Right forelimb (tissue), 1 donor: Measurements from ENCODE around the gene DICER1.
"Not testable (repeated sequence)": the region's sequence is repeated elsewhere in the genome, so short reads cannot be mapped to it uniquely, and the experiment has no call there.

Source experiments
- DNase-seq: peaks from one replicate; pipeline ENCODE4 v3.0.0-alpha.2; 2018

DICER1 gene

DNA sequence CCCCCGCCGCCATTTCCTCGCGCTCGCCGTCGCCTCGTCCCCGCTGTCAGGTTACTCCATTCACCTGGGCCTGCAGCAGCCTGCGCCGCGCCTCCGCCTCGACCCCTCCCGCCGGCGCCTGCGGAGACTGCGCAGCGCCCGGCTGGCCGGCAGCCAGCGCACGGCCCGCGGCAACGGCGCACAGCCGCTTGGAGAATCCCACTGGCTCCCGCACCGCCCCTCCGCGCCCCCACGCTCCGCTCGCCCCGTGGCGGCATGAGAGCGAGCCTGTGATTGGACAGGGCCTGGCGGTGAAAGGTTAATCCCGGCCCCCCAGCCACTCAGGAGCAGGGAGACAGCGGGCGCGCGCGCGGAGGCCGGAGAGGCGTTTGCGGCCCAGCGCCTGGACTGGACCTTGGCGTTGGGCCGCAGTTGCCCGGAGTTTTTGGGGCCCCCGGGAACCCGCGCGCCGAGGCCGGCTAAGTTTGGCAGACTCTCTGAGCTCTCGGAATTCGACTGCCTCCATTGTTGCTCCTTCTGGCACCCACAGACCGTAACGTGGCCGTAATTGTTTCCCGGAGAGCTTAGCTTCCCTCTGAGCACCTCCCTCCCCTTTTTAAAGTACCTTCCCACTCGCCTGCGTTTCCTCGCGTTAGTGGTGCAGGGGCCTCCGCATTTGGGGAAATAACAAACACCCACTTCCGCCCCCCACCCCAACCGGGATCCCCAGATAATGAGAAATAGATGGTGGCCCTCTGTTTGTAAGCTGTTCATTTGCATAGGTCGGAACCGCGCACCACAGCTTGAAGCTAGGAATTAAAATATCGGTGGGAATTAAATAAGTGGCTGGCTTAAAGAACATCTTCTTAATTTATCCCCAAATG, at the start of gene DICER1:
DICER1 (minus strand) TSS at position 203 of the 863 bp plus-strand sequence. CDS start 24,071 bp downstream, outside the sequence.
- DNase-seq = peak; percentile 99

- DNase-seq = no peak
Observed at GRCh38 chr14:95206534-95206933, 49.2 kb upstream of the DICER1 start.

GRCh38 chr14:95204705-95205104, 47.4 kb upstream of the DICER1 start:
- no peak for DNase-seq

DNA sequence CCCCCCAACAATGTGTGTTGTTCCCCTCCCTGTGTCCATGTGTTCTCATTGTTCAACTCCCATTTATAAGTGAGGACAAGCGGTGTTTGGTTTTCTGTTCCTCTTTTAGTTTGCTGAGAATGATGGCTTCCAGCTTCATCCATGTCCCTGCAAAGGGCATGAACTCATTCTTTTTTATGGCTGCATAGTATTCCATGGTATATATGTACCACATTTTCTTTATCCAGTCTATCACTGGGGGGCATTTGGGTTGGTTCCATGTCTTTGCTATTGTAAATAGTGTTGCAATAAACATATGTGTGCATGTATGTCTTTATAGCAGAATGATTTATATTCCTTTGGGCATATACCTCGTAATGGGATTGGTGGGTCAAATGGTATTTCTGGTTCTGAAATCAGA, 44.4 kb upstream of the DICER1 start:
- not testable (repeated sequence) for DNase-seq

GRCh38 chr14:95200404-95200803, 43.1 kb upstream of the DICER1 start:
- DNase-seq = no peak

DNA sequence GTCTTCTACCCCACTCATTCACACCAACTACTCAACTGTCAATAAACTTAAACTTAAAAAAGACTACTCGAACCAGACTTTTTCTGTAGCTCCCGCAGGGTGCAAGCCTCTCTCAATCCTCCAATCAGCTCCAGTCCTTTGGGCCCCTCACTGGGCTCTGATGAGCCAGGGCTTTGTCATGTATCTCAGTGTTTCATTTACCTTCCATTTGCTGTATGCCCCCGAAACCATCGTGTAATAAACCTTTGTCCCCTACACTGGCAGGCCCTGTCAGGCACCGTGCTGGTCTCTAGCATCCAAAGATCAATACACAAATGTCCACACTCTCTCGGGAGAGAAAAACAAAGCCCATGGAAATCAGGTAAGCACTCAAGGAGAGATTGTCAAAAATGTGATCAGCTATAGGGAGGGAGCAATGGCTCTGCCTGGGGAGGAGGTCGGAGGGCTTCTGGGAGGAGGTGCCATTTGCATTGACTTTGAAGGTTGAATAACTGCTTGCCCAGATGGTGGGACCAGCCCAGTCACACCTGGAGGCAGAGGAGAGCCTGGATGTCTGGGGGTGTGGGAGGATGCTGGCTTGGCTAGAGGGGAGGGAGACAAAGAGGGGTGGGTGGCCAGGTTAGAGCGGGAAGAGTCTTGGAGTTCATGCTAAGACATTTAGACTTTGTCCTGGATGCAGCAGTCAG, 42.1 kb upstream of the DICER1 start:
- no peak for DNase-seq

DNA sequence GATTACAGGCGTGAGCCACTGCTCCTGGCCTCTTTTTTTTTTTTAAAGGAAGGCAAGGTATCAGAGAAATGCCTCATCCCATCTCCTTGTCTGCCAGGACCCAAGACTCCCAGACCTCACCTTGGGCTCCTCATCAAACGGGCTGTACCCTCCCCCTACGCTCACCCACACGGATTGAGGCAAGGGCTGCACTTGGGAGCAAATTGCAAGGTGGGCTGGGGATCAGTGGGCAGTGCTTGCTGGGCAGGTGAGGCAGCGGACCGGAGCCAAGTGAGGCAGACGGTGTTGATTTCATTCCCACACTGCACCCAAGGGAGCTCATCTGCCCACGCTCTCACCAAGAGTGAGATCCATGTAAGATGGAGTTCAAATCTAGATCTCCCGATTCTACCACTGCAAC, 41.0 kb upstream of the DICER1 start:
- peak; percentile 15 for DNase-seq

DNA sequence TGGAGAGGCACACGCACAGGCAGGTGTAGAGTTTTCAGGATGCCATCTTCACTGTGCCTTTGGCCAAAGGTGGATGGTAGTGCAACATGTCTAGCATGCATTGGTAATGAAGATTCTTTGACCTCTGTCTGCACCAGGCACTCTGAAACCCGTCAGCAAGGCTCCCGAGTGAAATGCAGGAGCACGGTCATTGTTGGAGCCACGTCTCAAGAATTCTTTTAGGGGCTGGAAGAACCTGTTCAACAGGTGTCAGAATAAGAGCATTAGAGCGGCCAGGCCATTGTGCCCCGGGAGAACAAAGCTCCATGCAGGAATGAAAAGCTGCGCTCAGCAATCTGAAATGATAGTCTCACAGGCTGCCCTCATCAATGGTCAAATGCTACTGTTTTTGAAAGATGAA, 40.2 kb upstream of the DICER1 start:
- DNase-seq = peak; percentile 20

DNA sequence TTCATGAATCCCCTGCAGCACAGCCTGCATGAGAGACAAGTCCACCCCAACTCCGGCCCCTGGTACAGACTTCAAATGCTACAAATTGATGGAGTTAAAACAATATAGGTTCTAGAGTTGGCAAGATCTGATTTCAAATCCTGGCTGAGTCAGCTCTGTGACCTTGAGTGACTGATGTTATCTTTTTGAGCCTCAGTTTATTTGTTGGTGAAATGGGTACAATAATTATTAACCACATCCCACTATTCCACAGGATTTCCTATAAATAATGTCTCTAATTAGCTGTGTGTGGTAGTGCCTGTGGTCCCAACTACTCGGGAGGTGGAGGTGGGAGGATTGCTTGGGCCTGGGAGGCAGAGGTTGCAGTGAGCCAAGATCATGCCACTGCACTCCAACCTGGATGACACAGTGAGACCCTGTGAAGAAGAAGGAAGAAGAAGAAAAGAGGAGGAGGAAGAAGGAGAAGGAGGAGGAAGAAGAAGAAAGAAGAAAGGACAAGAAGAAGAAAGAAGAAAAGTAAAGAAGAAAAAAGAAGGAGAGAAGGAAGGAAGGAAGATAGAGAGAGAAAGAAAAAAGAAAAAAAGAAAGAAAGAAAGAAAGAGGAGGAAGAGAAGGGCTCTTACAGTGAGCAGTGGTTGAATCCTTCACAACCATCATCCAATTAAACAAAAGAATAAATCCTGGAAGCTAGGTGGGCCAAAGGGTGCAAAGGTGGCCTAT, 39.7 kb upstream of the DICER1 start:
- peak; percentile 10 for DNase-seq

- peak; percentile 34 for DNase-seq
Observed at GRCh38 chr14:95196268-95196667, 38.9 kb upstream of the DICER1 start.

DNA sequence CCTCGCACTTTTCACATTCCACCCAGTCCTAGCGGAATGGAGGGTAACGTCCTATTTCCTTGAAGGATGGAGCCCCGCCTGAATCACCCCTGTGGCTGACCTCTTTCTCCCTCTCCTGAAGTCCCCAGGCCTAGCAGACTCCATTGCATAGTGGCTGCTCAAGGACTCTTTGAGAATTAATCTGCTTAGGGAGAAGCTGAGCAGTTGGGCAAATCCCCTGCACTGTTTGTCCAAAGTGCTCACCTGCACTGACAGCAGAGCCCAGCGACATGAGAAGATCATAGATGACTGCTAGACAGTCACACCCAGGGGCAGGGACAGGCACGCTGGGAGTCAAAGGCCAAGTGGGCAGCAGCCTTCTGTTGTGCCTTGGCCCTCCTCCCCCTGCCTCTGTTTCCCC, 37.7 kb upstream of the DICER1 start:
- peak; percentile 17 for DNase-seq

- DNase-seq = no peak
Observed at GRCh38 chr14:95193081-95193480, 35.8 kb upstream of the DICER1 start.

GRCh38 chr14:95192311-95192710, 35.0 kb upstream of the DICER1 start:
- DNase-seq = no peak

DNA sequence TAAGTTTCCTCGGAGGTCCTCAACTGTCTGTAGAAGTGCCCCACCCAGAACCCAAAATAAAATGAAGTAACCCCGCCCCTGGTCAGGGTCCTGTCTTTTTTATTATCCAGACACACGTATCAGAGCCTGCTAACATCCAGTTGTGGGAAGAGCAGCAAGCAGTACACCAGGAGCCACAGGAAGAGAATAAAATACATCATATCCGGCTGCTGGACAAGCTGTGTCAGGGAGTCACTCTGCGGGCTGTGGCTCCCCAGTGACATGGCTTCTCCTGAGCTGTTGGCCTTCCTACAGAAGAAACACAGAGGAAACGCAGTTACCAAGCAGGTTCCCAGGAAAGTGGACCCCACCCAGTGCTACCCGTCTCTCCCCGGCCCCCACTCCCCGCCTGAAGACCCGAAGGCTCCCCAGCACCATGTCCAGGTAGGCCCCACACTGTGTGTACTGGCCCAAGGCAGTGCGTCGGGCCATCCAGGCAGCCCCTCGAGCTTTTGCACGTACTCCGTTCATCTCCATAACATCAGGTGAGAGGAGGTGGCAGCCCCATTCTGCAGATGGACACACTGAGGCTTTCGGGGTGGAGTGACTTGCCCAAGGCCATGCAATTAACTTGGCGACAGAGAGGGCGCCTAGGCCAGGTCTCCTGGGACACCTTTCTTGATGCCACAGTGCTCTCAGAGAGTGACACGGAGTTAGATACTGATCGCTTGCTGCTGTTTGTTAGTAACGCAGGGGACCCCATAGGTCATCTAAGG, 34.3 kb upstream of the DICER1 start:
- no peak for DNase-seq

GRCh38 chr14:95190857-95191256, 33.5 kb upstream of the DICER1 start:
- DNase-seq = no peak

- DNase-seq = no peak
Observed at GRCh38 chr14:95190346-95190840, 33.1 kb upstream of the DICER1 start.

DNA sequence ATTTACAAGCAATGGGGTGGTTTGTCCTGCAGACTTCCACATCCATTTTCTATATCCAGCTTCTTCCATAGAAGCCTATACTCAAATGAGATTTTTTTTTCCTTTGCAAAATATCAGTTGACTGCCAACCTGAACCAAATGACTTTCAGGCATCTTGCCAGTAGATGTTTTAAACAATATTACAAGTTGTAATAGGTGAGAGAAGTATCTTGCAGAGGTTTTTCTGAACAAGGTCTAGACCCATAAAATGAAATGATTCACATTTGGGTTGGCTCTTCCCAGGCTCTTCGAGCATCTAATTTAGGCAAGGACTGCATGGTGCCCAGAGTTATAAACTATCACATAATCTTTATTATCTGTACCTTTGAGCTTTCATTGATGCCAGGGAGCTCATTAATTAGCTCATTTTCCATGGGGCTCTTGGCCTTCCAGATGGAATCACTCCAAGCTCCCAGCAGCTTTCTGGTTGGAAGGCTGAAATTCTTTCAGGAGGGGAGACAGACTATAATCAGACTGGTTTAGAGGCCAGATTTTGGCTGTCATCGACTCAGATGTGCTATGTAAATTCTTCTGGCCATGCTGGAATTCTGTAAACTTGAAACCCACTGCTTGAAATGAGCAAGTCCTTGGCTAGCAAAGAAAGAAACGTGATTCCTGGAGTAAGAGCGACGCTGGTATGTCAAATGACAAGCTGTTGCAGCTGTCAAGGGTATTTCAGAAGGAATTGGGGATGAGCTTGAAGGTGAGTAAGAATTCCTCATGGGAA, 32.2 kb upstream of the DICER1 start:
- no peak for DNase-seq

- DNase-seq = no peak
Observed at GRCh38 chr14:95188380-95188779, 31.1 kb upstream of the DICER1 start.

DNA sequence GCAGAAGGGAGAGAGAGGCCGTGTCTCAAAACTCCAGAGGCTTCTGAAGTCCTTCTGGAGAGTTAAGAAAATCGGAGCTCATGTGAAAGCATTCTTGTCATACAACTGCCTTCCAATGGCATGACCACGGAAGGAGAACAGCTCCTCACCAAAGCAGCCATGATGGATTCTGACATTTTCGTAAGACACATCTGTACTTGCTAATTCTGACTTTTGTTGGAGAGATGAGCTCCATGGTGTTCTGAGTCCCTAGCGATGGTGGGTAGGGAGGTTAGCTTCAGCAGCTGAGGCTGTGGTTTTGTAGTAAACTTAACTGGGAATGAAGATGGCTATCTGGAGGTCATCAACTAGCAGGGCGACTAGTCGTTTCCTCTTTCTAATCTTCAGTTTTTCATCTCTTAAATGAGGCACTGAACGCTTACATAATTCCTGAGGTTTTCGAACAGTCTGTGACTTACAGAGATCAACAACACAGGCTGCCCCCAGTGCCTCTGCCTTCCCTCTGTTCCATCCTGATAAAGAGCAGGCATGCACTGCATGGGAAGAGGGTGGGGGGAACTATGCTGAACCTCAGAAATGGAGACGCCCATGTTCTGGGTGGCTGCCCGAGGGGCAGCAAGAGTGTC, 28.6 kb upstream of the DICER1 start:
- no peak for DNase-seq

DNA sequence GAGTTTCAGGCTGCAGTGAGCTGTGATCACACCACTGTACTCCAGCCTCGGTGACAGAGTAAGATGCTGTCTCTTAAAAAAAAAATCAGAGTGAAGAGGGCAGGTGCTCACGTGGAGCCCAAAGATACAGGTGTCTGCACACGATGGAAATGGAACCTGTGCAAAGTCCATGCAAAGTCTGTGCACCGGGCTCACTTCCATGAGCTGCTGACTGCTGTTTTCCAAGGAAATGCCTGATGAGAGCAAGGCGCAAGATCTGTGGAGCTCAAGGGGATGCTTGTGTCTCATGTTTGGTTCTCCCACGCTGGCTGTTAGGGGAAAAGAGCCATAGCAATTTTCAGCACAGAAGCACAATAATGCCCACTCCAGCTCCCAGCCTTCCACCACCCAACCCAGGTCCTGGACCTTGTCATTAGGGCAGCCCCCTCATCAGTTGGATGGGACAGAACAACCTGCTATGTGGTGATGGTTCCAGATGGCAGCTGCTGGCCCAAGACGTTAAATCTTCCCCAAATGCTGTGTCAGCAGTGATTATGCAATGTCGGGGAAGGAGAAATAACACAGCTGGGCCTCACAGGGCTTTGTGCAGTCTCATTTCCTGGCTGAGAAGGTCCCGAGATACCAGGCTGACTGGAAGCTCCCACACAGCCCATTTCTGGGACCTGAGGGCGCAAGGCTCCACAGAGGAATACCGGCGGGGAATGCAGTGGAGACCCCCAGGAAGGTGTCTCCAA, 27.9 kb upstream of the DICER1 start:
- DNase-seq = no peak

DNA sequence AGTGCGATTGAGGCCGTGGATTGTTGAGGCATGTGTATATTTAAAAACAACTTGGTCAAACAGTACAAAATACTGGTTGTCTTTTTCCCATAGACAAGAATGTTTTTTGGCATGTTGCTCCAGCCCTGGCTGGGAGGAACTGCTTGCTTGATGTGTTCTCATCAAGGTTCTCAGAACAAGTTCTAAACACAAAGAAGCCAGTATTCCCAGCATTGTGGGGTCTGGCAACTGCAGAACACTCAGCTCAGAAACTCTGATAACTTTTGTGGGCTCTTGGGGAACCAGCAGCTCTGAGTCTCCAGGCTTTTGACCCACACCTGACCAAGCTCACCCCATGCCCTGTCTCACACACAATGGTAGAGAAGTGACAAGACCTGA, 27.1 kb upstream of the DICER1 start:
- no peak for DNase-seq
